ENCODE measurements around the gene PRDM15.
A peak's percentile ranks its signal among the peaks of the same experiment; 100 is the strongest.

Gene PRDM15

DNA sequence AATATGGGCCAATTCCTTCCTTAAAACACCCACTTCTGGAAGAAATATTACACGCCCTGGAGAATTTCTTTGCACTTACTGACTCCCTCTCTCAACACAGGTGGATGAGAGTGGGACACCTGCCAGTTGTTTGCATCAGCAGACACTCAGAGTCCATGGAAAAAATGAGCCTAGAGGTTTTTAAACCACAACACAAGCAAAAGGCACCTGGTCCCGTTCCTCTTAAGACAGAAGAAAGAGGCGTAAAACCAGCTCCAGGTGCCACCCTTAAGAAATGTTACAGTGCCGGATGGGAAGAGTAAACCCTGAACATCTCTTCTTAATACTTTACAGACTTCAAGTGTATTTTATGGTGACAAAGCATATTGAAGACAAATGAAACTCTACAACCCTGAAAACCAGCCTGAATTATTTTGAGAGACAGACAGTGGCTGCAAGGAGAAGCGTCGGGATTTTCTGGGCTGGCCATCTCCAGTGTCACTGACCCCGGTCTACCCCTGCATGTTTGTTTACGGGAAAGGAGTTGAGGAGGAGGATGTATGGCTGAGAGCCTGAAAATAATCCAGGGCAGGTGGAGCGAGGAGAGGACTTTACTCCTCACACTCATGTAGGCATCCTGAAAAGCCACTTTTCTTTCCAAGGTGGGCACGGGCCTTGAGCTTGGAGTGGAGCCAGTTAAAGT is 104.5 kb downstream of the PRDM15 start:
- DNase-seq: no peak

DNA sequence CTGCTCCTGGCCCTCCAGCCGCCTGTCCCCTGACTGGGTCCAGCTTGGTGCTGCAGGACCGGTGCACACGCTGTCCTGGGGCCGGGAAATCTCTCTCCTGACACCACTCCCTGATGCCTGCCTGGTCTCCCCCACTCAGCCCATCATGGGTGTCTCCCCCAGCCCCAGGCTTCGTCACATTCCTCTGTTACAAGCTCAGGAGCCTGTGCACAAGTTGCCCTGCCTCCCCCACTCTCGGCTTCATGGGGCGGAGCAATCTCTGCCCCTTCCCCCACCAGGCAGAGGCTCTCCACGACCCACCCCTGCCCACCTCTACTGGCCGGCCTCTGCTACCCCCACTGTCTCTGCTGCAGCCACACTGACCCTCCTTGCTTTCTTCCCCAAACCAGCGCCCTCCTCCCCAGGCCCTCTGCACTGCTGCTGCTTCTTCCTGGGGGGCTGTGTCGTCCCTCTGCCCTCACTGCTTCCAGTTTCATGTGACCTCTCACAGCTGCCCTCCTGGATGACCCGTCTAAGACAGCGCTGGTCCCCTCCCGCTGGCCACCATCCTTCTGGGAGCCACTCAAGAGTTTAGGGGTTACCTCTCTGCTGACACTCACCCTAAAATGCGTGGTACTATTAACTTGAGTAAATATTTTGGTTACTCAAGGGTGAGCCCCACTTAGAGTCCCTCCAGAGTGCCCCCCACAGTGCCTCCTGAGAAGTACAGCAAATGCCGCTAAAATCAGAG is 106.6 kb downstream of the PRDM15 start:
- DNase-seq: no peak

DNA sequence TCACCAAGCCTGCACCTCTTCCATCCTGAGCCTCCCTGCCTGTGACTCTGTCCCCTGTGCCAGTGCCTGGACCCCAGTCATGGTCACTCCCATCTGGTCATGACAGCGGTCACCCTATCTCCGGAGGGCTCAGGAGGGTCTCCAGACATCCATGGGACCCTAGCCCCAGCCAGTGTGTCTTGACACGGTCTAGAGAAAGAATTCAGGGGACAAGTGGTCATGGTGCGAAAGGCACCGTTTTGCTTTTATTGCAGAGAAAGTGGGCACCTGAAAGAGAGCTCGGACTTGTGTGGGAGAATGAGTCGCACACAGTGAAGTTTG is 107.6 kb downstream of the PRDM15 start:
- no peak for DNase-seq

DNA sequence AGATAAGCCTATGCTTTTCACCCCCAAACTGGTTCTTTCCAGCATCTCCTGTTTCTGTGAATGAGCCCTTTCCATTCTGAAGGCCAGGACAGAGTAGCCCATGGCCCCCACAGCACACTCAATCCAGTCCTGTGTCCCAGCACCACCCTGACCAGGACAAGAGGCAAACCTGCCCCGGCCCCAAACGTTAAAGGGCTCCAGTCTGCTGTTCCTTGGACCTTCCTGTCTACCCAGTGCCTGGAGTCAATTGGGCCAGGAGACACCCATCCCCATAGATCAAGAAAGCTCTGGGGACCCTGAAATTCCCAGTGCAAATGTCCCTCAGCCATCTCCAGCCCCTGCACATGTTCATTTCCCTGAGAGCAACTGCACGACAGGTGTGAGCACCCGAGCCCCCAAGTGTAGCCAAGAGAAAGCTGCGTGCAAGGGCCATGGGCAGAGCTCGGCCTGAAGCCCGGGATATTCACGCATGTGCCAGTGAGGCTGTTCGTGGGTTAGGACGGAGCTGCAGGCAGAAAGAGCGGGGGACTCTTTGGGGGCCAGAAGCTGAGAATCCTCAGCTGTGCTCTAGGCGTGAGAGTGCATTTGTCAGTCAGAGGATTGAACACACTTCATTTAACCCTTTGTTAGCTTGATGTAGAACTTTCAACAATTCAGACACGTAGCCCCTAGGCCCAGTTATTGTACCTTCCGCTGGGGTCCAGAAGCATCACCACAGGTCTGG is 108.1 kb downstream of the PRDM15 start:
- no peak for DNase-seq

DNA sequence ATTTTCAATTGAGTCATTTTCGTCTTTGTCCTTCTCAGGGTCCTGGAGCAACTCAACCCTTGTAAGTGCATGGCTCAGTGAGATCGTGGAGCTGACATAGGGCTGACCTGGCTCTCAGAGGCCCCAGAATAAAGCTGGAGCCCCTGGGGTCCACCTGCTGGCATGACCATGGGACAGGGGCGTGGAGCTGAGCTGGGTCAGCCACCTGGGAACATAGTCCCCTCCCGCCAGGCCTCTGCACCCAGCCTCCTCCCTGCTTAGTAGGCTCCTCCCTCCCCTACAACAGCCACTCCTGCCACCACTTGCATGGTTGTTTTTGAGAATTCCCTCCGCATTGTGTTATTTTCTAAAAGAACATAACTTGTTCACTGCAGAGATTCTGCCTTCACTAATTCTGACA is 109.2 kb downstream of the PRDM15 start:
- no peak for DNase-seq

DNA sequence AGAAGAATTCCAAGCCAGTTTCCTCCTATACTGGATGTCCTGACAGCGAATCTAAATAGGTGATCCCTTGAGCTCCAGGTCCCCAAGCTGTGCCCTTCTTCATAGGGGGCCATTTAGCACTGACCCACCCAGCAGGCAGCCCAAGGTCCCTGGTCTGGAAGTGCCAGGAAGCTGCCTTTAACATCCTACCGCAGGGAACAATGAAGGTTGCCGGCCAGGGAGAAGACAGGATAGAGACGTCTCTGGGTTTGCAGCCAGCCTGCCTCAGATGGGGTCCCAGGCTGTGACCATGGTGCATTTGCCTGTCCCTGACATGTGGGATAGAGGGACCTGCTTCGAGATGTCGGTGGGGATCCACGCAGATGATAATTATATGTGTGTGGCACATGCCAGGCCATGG is 109.6 kb downstream of the PRDM15 start:
- no peak for DNase-seq

DNA sequence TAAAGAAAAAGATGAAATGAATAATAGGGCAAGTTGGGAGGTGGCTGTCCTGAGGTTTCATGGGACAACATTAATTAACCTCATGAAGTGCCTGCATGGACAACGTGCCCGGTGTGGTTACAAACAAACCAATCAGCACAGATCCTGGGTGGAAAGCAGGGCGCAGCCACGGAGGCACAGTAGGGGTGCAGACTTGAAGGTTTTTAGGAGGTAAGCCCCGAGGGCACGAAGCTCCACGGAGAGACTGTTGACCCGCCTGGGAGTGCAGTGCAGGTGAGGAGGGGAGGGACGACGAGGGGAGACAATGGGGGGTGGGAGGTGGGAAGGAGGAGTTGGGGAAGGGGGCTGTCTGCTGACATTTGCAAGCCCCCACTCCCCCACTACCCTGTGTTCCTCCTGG is 110.0 kb downstream of the PRDM15 start:
- no peak for DNase-seq

DNA sequence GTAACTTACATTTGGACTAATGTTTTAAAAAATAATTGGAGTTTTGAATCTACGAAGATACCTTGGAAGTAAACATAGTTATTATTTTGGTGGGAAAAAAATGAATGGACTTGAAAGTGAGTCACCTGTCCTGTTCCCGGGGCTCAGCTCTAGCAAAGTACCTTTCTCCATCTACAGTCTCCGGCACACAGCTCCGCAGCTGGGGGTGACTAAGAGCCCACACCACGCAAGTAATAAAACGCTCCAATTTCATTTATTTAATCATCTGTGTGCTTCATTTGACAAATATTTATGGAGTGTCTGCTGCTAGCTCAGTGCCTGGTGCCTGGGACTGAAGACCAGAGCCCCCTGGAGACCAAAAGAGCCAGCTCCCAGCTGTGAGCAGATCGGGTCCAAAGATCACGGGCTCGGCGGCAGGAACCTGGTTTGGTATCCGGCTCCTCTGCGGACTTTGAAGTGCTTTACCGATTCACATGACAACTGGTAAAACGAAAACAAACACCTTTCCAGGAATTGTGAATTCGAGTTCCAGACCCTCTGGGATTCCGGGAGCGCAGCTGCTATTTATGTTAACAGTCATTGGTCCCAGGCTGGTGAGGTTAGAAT is 110.6 kb downstream of the PRDM15 start:
- peak; percentile 25 for DNase-seq

DNA sequence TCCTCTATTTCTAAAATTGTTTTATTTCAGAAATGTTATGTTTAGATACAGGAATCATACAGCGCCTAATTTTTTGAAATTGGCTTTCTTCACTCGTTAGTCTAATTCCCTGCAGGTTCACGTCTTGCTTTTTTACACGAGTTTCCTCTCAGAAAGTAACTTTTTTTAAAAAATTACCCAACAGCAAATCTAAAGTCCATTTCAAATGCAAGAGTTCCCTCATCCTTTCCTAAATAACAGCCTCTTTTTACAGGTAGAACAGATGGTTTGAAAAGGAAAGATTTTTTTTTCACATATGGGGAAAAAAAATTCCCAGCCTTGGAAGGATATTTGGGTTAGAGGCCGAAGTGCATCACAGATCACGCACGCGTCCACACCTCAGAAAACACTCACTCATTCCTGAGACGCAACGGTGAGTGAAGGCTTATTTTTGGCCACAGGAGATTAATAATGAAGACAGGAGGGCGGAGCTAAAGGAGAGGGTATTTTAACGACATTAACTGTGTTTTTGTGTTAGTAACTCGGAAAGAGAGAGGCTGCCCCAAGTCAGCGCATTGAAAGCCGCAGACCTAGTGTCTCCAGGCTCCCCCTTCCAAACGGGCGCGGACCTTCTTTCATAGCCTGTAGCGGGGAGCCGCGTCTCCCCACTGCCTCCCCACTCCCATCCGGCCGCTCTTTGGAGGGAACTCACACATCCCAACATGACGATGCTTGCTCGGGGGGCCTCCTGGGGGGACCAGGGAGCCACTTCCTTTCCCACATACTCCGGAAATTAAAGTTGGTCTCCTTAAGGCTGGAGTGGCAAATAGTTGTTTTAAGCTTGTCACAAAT is 111.3 kb downstream of the PRDM15 start:
- DNase-seq: peak; percentile 35

DNA sequence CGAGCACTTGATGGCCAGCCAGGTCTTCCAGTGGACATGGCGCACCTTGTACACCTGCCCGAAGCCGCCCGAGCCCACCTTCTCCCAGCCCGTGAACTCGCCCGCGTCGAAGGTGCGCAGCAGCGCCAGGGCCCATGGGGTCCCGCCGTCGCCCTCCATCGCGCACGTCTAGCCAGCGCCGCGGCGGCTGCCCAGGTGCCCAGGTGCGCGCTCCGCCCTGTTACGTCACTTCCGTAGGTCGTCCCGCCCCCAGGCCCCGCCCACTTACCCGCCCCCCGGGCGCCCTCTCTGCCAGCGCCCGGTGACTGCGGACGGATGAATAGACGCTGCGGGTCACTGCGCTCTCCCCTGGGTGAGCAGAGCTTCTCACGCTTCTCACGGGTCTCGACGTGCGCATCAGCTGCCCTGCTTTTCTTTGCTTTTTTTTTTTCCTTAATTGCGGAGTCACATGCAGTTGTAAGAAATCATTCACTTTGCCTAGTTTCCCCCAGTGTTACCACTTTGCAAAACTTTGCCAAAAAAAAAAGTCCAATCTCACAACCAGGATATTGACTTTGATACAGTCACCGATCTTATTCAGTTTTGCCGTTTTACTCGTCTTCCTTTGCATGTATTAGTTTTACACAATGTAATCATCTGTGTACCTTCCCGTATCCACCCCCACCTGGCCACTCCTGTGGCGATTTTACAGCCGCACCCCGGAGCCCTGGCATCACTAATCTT is 112.1 kb downstream of the PRDM15 start, which contains the start of gene RIPK4:
Gene RIPK4, minus strand, starts transcription at position 170 of the 723 bp plus-strand sequence. Its CDS starts 11 bp downstream, at position 159.
- DNase-seq: peak; percentile 78

DNA sequence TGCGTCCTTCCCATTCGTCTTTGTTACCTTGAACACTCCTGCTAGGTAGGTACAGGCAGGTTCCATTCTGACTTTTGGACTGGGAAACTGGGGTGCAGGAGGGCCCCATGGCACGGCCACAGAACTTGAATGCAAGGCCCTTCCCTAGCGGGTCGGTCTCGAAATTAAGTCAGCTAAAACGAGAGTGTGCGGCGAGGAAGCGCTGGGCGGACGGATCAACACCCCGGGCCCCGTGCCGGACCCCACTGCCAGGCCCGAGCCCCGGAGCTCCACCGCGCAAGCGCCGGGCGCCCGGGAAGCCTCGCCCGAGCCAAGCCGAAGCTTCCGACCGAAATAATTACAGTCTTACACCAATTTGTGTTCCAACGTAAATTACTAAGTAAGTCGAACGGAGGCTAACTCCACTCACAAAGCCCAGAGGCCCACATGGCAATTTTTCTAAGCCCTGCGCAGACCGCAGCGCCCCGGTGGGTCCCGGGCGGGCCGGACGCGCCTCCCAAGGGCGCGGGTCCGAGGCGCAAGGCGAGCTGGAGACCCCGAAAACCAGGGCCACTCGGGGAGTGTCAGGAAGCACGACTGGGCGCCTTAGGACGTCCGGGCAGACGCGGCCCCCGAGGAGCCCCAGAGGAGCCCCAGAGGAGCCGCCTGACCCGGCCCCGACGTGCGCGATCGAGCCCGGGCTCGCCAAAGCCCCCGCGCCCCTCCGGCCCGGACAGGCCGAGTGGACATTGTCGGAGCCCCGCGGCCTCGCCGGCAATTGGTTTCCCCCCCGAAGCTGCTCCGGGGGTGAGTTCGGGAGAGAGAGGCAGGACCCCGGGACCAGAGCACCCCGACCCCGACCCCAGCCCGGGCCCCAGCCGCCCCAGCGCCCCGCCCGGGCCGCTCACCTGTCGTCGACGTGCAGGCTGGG is 112.9 kb downstream of the PRDM15 start:
- DNase-seq: no peak

DNA sequence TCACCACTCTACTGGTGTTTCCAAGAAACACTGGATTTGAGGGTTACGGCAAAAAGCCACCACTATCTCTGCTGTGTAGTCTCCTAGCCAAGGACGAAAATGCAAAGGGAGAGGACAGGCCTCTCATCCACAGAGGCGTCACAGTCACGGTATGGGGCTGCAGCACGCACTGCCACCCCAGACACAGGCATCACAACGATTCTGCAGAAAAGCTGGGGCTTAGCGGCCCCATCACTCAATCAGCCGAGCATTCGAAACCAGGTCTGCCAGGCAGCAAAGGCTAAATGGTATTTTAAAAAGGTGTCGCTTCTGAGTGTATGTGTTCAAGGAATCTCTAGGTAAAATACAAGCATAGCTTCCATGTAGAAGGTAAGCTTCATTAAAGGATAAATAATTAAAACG is 113.7 kb downstream of the PRDM15 start:
- DNase-seq: no peak

DNA sequence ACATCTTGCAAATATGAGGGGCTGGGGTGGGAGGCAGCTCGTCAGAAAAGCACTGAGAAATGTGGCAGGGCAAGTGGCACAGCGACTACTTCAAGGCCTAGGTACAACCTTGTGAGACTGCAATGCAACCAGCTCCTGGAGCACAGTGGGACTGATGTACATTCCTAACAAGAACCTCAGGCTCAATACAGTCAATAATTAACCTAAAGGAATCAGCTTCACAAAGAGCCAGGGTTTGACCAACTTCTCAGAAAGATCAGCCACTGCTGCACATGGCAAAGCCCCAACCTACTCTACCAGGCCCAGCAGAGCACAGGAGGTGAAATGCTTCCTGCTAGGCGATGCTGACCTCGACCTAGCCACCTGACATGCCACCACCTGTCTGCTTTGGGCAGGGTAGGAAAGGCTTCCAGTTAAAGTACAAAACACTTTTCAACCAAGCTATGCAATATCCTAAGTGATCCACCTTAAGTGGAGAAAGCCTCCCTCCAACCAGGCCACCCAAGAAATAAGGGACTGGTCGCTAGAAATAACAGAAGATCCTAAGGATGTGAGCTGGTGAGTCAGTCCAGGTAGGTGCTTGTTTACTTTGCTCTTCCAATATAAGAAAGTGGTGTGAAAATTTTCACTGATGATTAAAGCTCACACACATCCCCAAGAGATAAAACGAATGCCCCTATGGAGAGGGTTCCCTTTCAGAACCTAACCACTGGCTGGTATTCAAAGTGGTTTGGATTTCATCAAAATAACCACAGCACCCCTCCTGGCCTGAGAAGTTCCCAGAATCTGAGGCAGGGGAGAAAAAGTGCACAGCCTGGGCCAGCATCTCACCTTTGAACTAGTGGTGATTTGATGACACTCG is 114.4 kb downstream of the PRDM15 start:
- no peak for DNase-seq

DNA sequence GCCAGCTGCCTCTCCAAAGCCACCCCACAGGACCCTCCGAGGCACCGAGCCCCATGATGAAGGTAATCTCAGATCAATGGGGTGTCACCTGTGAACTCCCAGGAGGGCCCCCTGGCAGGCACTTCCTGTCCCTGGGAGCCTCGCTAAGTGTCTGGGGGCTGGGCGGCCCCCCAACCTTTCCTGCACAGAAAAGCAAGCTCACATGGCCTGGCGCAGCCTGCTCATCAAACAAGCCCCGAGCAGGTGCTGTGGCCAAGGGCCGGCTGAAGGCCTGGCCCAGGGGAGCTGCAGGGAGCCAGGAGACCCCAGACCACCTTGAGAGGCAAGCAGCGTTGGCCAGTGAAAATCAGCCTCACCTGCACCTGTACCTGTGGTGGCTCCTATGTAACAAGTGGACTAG is 115.1 kb downstream of the PRDM15 start:
- DNase-seq: no peak

DNA sequence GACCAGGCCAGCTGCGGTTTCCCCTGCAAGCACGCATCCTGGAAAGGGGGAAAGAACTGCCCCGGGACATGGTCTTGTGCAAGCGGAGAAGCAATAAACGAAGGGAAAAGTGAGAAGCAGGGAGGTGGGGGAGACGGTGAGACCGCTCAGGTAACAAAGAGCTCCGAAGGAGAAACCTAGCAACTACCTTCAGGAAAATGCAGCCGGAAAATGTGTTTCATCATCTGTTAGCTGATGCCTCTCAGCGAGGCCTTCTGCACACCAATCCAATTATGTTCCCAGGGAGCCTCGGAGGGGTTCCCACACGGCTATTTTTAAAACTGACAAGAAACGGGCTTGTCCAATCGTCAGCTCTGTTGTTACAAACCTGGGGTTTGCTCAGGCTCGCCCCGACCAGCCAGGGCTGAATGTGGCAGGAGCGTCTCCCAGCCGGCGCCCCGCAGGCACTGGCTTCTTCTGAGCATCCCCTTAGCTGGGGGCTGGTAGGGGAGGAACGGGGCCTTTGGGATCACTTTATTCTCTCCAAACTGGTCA is 115.7 kb downstream of the PRDM15 start:
- no peak for DNase-seq

DNA sequence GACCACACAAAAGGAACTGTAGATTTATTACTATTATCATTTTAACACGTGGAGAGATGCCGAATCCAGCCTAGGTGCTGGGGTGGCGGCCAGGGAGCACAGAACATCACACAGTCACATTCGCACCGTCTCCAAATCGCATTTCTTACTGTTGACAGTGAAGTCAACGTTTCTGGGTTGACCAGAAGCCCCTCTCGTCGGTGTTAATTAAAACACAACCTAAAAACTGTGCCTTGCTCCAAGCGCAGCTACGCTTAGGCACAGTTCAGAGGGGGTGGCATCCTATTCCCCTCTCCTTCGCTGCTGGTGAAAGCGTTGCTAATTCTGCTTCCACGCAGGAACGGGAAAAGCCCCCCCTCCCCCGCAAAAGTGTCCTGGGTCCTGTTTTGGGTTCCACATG is 116.4 kb downstream of the PRDM15 start:
- no peak for DNase-seq

DNA sequence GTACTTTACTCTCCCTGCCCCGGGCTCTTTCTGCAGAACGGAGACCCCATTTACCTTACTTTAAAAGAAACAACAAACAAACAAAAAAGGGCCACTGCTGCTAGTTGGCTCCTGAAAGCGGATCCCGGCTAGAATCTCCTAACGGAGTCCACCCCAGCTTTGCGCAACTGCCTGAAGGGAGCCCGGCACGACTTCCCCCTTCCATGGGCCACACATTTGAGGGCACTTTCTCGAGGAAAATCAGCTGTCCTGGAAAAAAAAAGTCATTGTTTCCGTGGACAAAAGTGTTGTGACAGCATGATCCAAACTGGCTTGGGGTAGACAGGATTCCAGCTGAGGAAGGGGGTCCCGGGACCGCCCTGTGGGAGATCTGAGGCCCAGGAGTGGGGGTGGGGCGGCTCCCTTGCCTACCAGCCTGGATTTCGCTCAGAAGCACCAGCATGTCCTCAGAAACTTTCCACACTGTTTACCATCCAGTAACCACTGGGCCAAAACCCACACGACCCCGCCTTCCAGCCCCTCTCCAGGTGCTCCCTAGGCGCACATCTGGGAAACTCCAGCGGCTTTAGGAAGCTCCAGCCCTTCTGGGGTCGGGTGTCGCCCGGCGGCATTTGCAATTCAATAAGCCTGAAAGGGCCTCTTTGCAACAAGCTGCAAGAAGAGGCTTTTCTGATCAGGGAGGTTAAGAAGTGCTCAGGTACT is 117.1 kb downstream of the PRDM15 start:
- DNase-seq: no peak

DNA sequence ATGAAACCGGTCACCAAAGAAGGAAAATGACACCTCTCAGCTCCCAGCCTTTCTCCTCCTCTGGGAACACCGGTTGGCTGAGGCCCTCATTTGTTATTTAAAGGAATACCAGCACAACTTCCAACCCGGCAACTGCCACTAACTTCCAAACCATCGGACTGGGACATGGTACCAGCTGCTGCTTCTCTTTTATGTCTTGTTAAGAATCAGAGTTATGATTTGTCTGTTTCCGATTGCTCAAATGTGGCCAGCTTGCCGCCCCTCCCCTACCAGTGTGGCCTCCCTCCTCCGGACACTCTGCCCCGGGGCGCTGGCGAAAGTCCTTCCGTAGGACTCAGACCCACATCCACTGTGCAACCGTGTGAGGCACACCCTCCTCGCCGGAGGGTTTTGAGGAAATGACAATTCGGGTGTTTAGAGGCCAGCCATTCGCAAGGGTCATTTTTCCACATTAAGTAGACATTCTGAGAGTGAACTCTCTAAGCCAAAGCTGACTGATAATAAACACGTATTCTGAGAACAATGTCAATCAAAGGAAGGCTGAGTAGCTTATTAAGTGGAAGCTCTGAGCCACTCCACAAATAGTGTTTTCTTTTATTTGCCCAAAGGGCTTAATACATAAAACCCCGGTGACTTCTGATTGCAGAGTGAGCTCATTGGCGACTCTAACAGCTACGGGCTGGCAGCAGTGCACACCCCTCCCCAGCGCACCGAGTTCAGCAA is 117.8 kb downstream of the PRDM15 start:
- DNase-seq: no peak
